HG03108 (cell line): Measurements from ENCODE around the gene MB21D2.

Experiments
- ATAC-seq: cut with Tn5 transposase; IDR thresholded peaks from one replicate; pipeline ENCODE4 v1.9.1; 2021; ENCODE audit warnings: moderate library complexity; ENCODE audit not compliant: unreplicated experiment

The MB21D2 gene

DNA sequence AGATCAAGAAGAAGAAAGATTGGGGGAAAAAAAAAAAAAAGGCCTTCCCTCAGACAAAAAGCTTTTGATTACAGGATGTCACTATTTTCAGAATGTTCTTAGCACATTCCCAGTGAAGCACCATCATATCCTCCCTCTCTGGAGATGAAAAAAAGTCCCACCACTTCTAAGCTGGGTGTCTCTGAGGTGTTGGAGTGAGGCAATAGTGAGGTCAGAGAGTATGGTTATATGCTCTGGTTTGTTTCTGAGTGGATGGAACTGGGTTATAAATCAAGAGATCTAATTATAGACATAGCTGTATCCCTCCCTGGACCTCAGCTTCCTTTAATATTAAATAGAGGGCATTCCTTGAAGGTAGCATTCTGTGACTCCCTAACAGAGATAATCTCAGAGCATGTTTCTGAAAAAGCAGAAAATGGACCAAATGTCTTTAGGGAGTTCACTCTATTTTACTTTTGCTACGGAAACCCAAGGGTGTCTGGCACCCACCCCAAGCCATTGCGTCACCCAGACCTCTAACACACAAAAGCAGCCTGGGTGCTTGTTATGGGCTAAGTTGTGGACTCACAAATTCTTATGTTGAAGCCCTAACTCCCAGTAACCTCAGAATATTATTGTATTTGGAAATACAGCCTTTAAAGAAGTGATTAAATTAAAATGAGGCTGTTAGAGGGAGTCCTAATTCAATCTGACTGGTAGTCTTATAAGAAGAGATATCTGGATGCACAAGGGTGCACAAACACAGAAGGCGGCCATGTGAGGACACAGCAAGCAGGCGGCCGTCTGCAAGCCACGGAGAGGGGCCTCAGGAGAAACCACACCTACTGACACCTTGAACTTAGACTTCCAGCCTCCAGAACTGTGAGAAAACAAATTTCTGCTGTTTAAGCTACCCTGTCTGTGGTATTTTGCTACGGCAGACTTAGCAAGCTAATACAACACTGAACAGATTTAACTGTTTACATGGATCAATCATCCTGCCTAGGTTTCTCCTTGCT is 81.5 kb downstream of the MB21D2 start:
- no peak for ATAC-seq

DNA sequence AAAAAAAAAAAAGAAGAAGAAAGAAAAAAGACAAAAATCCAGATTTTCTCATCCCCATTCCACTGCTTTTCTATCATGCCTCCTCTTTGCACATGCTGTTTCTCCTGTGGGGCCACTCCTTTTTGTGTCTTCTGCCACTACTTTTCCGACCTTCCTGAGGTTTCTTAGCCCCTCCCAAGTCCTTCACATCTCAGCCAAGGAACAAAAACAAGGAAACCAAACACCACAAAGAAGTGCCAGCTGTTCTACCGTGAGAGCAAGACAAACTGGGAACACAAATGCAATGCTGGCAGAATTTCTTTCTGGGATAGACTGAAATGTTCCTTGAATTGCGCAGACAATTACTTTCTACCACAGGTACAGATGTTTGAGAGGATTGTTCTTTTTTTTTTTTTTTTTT is 83.2 kb downstream of the MB21D2 start:
- ATAC-seq, result no peak

DNA sequence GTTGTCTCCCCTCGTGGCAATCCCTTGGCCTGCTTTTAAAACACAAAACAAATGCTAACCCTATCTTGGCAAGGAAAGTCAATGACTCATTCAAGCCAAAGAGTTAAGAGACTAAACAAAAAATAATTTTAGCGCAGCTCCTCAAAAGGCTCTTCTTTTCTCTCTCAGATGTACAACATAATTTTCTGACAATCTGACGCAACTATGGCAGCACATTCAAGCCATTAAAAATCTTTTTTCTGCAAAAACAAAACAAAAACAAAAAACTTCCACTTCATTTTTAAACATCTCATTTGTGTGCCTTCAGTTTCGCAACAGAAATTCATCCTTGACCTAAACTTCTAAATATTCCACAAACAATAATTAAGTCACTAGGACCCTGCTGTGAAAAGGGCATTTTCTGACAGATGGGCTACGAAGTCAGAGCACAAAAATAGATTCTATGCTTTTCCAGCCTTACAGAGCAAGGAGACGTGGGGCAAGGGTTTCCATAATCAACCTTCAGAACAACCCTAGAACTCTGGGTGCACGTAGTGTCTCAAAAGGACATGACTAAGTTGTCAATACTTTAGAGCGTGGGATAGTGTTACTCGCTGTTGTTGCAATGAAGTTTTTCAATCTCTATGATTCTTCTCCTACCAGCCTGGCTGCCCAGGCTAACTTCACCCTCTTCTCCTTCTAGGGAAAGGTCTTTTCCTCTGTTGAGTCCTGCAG is 84.3 kb downstream of the MB21D2 start:
- no peak for ATAC-seq

DNA sequence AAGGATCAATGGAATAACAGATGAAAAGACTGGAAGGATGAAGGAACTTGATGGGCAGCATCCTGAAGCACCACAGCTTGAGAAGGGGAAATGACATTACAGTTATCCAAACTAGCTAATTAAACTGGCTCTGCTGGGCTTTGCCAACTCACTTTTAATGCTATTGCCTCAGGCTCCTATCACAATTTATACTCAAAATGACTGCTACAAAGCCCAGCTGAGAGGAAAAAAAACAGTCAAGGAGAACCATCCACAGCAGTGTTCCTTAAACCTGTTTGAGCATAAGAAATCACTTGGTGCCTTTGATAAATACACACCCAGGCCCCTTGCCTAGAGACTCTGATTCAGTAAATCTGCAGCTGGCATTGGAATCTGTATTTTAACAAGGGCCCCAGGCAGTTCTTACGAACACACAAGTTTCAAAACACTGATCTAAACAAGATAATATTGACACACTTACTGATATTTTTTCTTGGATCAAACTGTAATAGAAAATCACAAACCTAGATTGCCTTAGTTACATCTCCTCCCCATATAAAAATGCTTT is 85.8 kb downstream of the MB21D2 start:
- ATAC-seq, result no peak

DNA sequence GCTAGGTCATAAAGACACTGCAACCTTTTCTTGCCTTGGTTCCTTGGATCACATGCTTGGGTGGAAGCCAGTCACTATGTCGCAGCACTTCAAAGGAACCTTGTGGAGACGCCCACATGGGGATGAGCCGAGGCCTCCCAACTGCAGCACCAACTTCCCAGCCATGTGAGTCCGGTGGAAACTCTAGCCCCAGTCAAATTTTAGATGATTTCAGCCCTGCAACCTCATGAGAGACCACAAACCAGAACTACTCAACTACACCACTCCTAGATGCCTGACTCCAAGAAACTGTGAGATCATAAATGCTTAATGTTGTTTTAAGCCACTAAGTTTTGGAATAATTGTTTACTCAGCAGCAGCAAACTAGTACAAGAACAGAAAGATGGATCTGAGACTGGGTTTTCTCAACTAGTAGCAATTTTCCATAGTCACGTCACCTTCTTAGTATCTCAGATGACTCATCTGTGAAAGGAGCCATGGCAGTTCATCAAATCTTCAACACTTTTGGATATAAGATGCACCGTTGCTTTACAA is 86.5 kb downstream of the MB21D2 start:
- ATAC-seq, result peak; percentile 37

DNA sequence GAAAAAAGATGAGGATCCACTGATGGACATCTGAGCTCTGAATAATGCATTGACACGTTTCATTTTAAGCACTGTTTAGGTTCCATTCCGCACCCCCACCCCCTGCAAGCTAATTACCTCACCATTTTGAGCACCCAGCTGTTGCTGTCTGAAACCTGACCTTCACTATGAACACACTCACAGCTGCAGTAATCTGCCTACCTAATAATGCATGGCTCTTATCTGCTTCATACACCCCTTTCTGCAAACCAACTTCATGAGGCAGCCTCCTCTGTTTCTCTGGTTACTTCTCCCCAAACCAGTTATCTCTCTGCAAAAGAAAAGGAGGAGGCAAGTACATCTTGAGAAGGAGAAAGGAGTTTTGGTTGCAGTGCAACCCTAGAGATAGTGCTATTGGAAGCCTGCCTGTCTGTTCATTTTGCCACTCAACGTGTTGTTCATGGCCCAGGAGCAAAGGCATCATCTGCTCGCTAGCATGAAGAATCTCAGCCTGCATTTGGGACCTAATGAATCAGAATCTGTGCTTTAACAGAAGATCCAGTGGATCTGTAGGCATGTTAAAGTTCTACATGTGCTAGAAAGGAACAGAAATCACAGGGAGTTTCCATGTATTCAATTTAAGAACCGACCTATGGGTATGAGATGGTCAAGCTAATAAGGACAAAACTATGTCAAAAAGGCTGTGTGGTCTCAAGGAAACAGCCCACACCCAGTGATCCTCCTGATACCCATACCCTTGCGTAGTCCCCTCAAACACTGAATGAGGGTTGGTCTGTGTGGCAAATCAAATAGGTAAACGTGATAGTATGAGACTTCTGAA is 87.2 kb downstream of the MB21D2 start:
- peak; percentile 9 for ATAC-seq

DNA sequence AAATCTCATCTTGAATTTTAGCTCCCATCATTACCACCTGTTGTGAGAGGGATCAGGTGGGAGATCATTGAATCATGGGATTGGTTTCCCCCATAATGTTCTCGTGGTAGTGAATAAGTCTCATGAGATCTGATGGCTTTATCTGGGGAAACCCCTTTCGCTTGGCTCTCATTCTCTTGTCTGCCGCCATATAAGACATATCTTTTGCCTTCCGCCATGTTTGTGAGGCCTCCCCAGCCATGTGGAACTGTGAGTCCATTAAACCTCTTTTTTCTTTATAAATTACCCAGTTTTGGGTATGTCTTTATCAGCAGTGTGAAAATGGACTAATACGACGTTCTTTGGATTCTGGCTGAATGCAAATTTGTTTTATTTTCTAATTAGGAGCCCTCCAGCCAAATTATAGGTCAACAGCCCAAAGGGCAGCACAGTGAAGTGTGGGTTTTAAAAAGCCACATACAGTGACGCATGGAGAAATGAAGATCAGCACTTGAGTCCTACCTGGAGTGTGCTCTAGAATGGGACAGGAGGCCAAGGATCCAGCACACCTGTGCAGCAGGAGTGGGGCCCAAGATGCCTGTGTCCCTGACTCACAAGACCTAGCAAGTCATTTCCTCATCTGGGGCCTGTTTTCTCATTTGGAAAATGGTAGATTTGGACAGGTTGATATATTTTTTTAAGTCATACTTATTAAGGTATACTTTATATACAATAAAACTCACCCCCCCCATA is 89.6 kb downstream of the MB21D2 start:
- ATAC-seq, result no peak

DNA sequence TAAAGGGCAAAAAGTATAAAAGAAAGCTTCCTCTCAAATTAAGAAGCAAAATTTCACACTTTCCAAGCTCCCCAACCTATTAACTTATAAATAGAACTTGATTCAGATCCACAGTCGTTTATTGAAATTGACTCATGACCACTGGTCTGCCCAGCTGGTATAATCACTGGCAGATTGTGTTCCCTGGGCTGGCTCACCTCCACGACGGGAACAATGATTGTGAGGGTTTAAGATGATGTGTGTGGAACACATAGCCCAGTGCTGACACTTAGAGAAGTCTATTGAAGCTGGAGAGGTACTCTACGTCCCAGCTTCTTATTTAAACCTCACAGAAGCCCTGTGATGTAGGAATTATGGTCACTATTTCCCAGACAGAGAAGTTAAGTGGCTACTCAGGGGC is 90.4 kb downstream of the MB21D2 start:
- no peak for ATAC-seq

DNA sequence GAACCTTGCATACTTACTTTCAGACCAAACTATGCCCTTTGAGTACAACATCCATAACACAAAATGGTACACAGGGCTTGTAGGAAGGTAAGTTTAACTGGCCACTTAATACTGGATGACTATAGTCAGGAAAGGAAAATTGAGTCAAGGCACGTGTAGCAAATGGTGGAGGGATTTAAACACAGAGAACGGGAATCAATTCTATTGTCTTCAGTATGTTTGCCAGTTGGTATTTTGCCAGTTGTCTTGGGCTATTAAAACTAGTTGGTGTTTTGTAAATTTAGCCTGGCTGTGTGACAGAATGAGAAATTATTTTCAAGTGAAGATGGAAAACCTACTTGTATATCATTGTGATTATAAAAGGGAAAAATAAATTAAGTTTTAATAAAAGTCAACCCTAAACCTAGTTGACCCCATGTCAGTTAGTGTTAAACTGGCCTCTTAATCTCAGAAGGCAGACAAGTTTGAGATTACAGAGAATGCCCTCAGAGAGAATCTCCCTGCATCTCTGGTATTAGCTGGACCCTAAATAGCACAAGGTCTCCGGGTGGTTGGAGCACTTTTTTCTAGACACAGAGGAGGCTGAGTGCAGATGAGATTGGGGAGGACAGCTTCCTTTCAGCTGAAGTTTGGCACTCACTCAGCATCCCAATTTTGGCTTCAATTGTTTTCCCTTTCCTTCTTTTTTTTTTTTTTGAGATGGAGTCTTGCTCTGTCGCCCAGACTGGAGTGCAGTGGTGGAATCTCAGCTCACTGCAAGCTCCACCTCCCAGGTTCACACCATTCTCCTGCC is 91.2 kb downstream of the MB21D2 start:
- ATAC-seq, result no peak

DNA sequence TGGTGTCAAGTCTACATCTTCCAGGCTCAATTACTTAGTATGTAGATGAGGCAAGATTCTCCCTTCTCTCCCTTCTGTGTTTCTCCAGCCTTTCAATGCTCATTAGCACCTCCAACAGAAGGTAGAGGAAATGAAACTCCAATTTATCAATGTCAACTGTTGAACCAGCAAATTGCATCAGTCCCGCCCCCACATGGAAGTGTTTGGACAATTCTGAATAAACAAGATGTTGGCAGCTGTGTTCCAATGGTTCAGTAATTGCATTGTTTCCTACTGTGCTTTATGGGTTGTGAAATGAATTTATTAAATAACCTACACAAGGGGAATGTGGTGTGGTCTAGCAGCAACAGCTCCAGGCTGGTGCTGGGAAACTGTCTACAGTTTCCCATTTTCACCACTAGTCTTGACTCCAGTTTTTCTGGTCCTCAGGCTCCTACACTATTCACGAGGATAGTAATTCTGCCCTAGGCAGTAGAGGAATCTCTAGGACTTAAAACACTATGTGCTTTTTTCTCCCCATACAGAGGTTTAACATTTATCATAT is 91.9 kb downstream of the MB21D2 start:
- ATAC-seq, result no peak

DNA sequence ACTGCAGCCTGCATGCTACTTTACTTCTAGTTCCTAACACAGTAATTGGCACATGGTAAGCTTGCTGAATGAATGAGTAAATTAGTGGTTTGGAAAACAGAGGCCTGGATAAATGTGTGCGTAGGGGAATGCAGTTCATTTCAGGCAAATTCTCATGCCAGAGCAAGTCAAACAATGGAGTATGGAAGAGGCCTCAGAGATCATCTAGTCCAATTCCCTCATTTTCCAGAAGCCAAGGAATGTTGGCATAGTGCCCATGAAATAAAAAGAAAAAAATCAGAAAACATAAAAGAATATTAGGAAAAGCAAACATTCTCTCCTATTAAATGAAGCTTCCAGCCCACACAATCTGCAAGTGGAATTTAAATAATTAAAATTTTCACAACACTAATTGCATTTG is 92.4 kb downstream of the MB21D2 start:
- ATAC-seq, result no peak

DNA sequence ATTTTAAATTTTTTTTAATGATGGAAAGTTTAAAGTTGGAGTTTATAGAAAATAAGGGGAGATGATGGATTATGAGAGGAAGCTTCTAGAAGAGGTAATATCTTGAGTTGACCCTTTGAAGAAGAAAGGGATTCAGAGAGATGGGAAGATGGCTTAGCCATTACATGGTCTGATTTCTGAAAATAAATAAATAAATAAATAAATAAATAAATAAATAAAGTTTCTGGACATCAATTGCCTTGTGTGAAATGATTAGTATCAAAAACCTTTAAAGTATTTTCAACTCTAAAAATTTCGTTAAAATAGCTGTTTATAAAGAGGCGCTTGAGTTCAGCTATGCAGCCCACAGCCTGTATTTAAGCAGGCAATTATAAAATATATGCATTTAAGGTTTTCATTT is 93.3 kb downstream of the MB21D2 start:
- no peak for ATAC-seq

DNA sequence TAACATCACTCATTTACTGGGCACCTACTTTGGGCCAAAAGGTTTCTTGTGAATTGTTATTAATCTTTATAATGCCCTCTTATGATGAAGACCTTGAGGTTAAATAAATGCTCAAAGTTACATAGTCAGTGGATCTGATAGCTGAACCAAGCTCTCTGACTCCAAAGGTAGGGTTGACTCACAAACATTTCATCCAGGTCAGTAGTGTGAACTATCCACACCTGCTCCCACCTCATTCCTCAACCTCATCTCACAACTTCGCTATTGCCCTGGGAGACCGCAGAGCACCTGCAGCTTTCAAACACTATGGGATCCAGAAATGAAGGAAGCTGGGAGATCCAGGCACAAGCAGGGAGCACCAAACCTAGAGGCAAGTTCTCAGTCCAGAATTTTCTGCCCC is 96.5 kb downstream of the MB21D2 start:
- no peak for ATAC-seq

DNA sequence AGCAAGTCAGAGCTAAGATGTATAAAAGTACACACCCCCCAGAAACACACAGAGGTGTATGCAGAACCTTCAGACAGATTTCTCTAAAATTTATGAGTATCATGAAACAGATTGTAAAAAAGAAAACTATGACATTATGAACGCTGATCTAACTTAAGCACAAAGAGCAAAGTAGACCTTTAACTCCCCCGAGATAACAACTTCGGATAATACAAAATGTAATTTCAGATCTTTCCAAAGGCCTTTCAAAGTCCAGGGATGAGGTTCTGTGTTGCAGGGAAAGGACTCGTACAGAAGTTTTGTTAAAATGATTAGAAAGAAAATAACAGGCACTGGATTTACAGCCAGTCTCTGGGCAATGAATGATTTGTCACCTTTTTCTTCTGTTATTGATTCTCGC is 97.5 kb downstream of the MB21D2 start:
- no peak for ATAC-seq

DNA sequence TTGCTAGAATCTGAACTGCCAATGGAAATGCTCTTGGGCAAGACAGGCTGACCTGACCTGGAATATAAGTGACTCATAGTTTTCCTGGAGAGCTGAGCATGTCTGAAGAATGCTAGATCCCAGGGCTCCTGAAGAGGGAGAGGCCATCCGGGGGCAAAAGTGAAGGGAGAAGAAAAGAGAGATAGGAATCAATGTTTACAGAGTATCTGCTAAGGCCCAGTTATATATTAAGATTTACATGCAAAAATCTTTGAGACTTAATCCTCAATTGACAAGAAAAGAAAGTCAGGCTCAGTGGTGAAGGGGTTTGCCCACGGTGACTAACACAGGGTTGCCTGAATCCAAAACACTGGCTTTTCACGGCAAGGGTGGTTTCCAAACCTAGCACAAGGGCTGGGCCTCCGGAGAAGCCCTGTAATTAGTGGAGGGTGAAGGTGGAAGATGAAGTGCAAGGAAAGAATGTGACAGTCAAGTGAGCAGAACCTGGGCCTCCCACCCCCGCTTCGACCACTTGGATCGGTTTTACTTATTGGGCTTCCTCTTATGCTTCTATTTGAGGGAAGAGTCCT is 98.6 kb downstream of the MB21D2 start:
- ATAC-seq, result no peak

DNA sequence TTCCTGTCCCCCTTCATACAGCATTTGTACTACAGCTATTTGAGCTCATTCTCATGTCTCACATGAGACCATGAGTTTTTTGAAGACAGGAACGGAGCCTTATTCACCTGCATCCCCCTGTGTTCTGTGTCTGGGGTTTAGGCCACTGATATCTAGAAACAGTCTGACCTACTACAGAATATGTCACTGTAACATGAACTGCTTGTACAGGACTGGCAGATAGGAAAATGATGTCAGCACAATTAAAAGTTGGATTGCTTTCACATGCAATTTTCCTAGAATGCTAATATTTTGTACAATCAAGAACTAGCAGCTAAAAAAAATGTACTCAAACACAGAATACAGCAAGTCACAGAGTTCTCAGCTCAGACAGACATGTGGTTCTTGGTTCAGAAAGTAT is 99.5 kb downstream of the MB21D2 start:
- no peak for ATAC-seq

DNA sequence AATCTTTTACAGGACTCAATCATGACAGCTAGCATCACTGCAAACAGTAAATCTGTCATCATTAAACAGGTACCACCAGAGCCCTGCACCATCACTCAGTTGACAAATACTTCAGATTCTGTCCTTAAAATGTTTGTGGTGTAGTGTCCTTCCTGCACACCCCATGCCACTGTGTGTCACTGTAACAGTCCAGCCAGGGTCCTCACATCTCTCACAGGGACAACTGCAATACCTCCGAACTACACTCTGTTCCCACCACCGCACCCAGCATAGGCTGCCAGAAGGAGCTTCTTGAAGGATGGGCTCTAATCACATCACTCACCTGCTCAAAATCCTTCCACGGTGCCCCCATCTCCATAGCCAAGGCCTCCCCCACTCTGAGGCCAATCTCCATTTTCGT is 100.2 kb downstream of the MB21D2 start:
- ATAC-seq, result no peak

DNA sequence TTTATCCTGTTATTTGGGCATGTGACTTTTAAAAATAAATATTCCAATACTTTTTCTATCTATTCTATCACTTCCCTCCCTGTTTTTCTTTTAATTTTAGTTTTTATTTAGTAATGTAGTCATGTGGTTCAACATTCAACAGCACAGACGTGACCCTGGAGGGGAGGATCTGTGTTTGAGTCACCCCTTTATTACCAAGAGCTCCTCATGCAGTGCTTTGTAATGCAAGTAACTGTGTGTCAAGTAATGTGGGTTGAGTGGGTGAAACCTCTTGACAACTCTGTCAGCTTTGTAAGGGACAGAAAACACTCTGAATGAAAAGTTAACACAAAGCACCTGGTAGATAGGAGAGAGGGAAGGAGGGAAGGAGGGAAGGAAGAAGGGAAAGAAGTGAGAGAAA is 100.6 kb downstream of the MB21D2 start:
- no peak for ATAC-seq

DNA sequence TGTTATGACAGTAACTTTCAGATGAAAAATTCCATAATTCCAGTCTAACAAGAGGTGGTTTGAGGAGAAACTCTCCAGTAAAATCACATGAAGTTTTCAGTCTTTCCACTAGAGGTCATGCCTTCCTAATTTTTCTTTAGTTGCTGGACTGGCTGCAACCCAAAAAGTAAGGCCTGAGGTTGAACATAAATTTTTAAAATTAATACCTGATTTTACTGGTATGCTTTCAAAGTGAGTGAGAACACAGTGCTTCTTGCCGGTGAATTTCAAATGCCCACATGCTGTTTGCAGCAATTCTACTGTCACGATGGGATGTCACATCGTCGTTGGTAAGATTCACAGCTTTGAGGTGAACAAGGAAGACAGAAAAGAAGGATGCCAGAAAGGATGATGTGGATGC is 101.3 kb downstream of the MB21D2 start:
- ATAC-seq, result no peak
